ENCODE measurements around the gene ZSWIM3. TPM values are rescaled to one million over a fixed set of nuclear protein-coding genes. Genes with fewer than 3 reads are reported as not detected.

Gene ZSWIM3
- total and polyA plus RNA-seq, 2 of the 13 experiments (the other 11 are each of a cell fraction or from before 2014, with no cell fraction given): 5.2 to 5.8 TPM

- TF ChIP-seq IKZF4 (CRISPR knock-in tag; IDR thresholded peaks at IDR 0.05; ENCODE audit: borderline replicate concordance, low read depth, not compliant biosample characterization) (no peak), ZSCAN9 (CRISPR knock-in tag; IDR thresholded peaks at IDR 0.05; ENCODE audit: borderline replicate concordance) (0 out of 2 replicates have a peak, but pooled peaks have one; percentile 21), MXD4 (CRISPR knock-in tag; IDR thresholded peaks at IDR 0.05) (0 out of 2 replicates have a peak, but pooled peaks have one; percentile 47), NCOA5 (CRISPR knock-in tag; IDR thresholded peaks at IDR 0.05) (no peak), KLF16 (CRISPR knock-in tag; IDR thresholded peaks at IDR 0.05) (peak in 1 of 2 experiments; percentile 63; a peak in 1 of 4 replicates), SALL1 (CRISPR knock-in tag; IDR thresholded peaks at IDR 0.05) (0 out of 2 replicates have a peak, but pooled peaks have one; percentile 14)
Observed at GRCh38 chr20:45826381-45827019, 30.9 kb upstream of the ZSWIM3 start (continued).

DNA sequence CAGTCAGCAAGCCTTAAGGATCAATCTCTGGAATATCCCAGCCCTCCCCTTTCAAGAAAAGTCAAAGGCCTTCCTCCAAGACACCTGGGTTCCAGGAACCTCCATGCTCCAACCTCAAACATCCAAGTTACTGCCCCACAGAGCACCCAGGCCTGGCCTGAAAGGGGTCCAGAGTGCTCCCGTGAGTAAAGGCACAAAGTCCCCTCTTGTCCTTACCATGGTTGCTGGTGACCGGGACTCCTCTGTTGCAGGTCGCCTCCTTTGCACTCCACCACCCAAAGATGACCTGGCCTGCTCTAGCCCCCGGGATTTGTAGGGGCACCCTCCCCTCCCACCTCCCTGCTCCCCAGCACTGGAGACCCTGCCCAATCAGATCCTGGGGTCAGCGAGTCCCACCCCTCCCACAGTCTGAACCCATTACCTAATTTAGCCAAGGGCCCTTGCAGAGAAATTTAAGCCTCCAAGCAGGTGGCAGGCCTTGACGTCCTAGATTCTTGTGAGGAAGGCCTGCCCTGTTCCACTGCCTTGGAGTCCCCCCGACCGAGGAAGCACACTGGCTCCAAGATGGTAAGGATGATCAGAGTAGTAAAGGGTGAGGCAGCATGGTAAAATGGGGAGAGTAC lies 30.3 kb upstream of the ZSWIM3 start, which contains the start of gene TNNC2:
TSS of gene TNNC2 (minus strand) at position 283 of the 623 bp plus-strand sequence. CDS start at position 219, 64 bp downstream.
- peaks cover 76% of the 10 kb centered on the region for H3K4me1 ChIP-seq (ENCODE audit: insufficient read depth, low read length)
- peak within 1 kb of the TSS; percentile 17; the same call in 1 of the 2 replicates for H3K9ac ChIP-seq (ENCODE audit: insufficient read depth, low read depth, low read length)
- H3K27ac ChIP-seq (ENCODE audit: extremely low read length, insufficient read depth, low read length): no peak within 1 kb of the TSS
- no peaks in the 10 kb centered on the region for H3K36me3 ChIP-seq (replicated peaks in 1 of 2; ENCODE audit: control insufficient read depth in 1 of 2, insufficient read depth in 2 of 2, low read length in 2 of 2)
- no TSS peak for BruUV-seq (replicated peaks)
- peak within 1 kb of the TSS; percentile 13 for H2AFZ ChIP-seq (ENCODE audit: low read length)
- ChIA-PET CTCF (ENCODE audit: low intra/inter-chr PET ratio, low total read pairs) (no interaction called here), POLR2A (interaction anchor here (0.7 to 1.7 kb wide), 6 partner anchors 14 to 412 kb away, joined by 3 to 6 read pairs (median 5); partner anchors contain the start of genes ACOT8, DNTTIP1, PCIF1 and PIGT)
- no peaks in the 10 kb centered on the region for H3K27me3 ChIP-seq (ENCODE audit: control insufficient read depth in 1 of 2, insufficient read depth in 2 of 2, low read length in 2 of 2)
- H4K20me1 ChIP-seq (ENCODE audit: insufficient read depth, low read length): no peaks in the 10 kb centered on the region
- DNase-seq (ENCODE audit: low spot score): peak; percentile 48
- H3K79me2 ChIP-seq (ENCODE audit: insufficient read depth, low read length): no peaks in the 10 kb centered on the region
- intact Hi-C loops (cut with micrococcal nuclease; ENCODE audit: unreplicated experiment): no loop called here
- peak within 1 kb of the TSS in 1 of 3 experiments; percentile 45; a peak in 2 of 6 replicates for H3K4me3 ChIP-seq (replicated peaks in 1 of 3; ENCODE audit: insufficient read depth in 1 of 3, low read depth in 2 of 3, low read length in 3 of 3)
- WGBS (ENCODE audit: low lambda C conversion rate): 40% methylated on average over 7 of the region's 8 CpGs
- no peaks in the 10 kb centered on the region for H3K9me3 ChIP-seq (ENCODE audit: low read length)
- peak; percentile 40 for FAIRE-seq
- ATAC-seq: peak; percentile 61
- in situ Hi-C loops (cut with HindIII; ENCODE audit: extremely low pct_ligation_motif_present, low pct_unique_long_range_greater_than_20kb): loop anchor here (5.0 kb wide), 1 partner anchor 120 kb away; no protein-coding TSS in a partner anchor
- H3K4me2 ChIP-seq (ENCODE audit: low read depth, low read length): peak within 1 kb of the TSS; percentile 77
- TF ChIP-seq MED8 (CRISPR knock-in tag; IDR thresholded peaks at IDR 0.05; ENCODE audit: insufficient replicate concordance): peak; percentile 22
- TF ChIP-seq YEATS4 (CRISPR knock-in tag; IDR thresholded peaks at IDR 0.05; ENCODE audit: borderline replicate concordance): no peak
- TF ChIP-seq ZNF546 (CRISPR knock-in tag; conservative IDR thresholded peaks at IDR 0.05): no peak
- TF ChIP-seq, protein P1, sequence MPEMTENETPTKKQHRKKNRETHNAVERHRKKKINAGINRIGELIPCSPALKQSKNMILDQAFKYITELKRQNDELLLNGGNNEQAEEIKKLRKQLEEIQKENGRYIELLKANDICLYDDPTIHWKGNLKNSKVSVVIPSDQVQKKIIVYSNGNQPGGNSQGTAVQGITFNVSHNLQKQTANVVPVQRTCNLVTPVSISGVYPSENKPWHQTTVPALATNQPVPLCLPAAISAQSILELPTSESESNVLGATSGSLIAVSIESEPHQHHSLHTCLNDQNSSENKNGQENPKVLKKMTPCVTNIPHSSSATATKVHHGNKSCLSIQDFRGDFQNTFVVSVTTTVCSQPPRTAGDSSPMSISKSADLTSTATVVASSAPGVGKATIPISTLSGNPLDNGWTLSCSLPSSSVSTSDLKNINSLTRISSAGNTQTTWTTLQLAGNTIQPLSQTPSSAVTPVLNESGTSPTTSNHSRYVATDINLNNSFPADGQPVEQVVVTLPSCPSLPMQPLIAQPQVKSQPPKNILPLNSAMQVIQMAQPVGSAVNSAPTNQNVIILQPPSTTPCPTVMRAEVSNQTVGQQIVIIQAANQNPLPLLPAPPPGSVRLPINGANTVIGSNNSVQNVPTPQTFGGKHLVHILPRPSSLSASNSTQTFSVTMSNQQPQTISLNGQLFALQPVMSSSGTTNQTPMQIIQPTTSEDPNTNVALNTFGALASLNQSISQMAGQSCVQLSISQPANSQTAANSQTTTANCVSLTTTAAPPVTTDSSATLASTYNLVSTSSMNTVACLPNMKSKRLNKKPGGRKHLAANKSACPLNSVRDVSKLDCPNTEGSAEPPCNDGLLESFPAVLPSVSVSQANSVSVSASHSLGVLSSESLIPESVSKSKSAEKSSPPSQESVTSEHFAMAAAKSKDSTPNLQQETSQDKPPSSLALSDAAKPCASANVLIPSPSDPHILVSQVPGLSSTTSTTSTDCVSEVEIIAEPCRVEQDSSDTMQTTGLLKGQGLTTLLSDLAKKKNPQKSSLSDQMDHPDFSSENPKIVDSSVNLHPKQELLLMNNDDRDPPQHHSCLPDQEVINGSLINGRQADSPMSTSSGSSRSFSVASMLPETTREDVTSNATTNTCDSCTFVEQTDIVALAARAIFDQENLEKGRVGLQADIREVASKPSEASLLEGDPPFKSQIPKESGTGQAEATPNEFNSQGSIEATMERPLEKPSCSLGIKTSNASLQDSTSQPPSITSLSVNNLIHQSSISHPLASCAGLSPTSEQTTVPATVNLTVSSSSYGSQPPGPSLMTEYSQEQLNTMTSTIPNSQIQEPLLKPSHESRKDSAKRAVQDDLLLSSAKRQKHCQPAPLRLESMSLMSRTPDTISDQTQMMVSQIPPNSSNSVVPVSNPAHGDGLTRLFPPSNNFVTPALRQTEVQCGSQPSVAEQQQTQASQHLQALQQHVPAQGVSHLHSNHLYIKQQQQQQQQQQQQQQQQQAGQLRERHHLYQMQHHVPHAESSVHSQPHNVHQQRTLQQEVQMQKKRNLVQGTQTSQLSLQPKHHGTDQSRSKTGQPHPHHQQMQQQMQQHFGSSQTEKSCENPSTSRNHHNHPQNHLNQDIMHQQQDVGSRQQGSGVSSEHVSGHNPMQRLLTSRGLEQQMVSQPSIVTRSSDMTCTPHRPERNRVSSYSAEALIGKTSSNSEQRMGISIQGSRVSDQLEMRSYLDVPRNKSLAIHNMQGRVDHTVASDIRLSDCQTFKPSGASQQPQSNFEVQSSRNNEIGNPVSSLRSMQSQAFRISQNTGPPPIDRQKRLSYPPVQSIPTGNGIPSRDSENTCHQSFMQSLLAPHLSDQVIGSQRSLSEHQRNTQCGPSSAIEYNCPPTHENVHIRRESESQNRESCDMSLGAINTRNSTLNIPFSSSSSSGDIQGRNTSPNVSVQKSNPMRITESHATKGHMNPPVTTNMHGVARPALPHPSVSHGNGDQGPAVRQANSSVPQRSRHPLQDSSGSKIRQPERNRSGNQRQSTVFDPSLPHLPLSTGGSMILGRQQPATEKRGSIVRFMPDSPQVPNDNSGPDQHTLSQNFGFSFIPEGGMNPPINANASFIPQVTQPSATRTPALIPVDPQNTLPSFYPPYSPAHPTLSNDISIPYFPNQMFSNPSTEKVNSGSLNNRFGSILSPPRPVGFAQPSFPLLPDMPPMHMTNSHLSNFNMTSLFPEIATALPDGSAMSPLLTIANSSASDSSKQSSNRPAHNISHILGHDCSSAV (CRISPR knock-in tag; IDR thresholded peaks at IDR 0.05; ENCODE audit: borderline replicate concordance): no peak

Data from HepG2 (cell line).